ENCODE results near the gene FNDC1. TPM values are rescaled to one million over a fixed set of nuclear protein-coding genes. Genes with fewer than 3 reads are reported as not detected.

FNDC1 gene
- total RNA-seq, 1 donor from 2014 or later: not detected

DNA sequence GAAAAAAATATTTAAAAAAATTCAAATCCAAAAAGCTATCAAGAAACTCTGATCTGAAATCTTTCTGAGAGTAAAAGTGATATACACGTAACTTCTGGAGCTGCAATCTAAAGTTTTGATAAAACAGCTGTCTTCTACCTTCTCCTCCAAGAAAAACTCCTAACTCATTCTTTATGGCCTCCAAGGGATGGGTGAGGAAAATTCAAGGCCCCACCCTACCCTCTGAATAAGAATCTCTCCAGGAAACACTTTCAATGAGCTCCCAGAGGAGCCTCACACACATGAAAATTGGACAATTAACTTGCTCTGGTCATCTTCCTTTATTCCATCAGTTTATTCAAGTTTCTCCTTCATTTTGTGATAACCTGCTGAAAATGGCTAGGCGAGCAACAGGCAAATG lies 93.4 kb downstream of the FNDC1 start:
- Histone ChIP-seq H3K36me3 (no peaks in the 10 kb centered on the region), H3K4me1 (no peaks in the 10 kb centered on the region), H3K4me3 (no peak overlapping the region), H3K9me3 (ENCODE audit: low read depth) (no peaks in the 10 kb centered on the region), H4K20me1 (ENCODE audit: low read depth) (no peaks in the 10 kb centered on the region), H2AFZ (replicated peaks) (no peak overlapping the region), H3K27ac (no peak overlapping the region), H3K79me2 (ENCODE audit: low read depth) (no peaks in the 10 kb centered on the region), H3K4me2 (no peak overlapping the region), H3K9ac (no peak overlapping the region), H3F3A (ENCODE audit: low read depth) (no peaks in the 10 kb centered on the region), H3K27me3 (no peaks in the 10 kb centered on the region)
- Mint-ChIP-seq H3K27ac (no peak overlapping the region), H3K27me3 (ENCODE audit: insufficient read depth, low read depth) (no peaks in the 10 kb centered on the region), H3K36me3 (no peaks in the 10 kb centered on the region), H3K4me3 (no peak overlapping the region), H3K9me3 (no peaks in the 10 kb centered on the region), H3K4me1 (no peaks in the 10 kb centered on the region)
- DNase-seq (ENCODE audit: low spot score): no peak
- no peak for TF ChIP-seq EZH2 (IDR thresholded peaks at IDR 0.05)
- no peak for TF ChIP-seq EZH2phosphoT487 (IDR thresholded peaks at IDR 0.05)
- TF ChIP-seq, protein P1, sequence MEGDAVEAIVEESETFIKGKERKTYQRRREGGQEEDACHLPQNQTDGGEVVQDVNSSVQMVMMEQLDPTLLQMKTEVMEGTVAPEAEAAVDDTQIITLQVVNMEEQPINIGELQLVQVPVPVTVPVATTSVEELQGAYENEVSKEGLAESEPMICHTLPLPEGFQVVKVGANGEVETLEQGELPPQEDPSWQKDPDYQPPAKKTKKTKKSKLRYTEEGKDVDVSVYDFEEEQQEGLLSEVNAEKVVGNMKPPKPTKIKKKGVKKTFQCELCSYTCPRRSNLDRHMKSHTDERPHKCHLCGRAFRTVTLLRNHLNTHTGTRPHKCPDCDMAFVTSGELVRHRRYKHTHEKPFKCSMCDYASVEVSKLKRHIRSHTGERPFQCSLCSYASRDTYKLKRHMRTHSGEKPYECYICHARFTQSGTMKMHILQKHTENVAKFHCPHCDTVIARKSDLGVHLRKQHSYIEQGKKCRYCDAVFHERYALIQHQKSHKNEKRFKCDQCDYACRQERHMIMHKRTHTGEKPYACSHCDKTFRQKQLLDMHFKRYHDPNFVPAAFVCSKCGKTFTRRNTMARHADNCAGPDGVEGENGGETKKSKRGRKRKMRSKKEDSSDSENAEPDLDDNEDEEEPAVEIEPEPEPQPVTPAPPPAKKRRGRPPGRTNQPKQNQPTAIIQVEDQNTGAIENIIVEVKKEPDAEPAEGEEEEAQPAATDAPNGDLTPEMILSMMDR (IDR thresholded peaks at IDR 0.05): no peak

DNA sequence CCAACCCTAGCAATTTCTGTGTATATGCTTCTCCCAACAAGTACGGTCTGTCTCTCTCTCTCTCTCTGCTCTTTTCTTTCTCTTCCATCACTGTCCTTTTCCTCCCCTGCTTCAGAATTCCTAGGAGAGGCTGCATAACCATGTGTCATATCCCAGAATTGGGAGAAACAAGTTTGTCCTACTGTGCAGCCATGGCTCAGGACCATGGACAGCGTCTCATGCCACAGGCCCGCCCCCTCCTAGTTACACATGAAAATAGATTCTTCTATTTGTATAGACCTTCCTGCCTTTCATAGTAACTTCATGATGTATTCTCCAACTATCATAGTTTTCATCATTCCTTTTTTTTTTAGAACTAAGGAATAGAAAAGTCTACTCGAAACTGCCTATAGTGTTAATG lies 98.0 kb downstream of the FNDC1 start:
- Mint-ChIP-seq H3K9me3 (no peaks in the 10 kb centered on the region), H3K36me3 (no peaks in the 10 kb centered on the region), H3K4me1 (no peaks in the 10 kb centered on the region), H3K4me3 (no peak overlapping the region), H3K27ac (no peak overlapping the region), H3K27me3 (ENCODE audit: insufficient read depth, low read depth) (no peaks in the 10 kb centered on the region)
- H3K9me3 ChIP-seq (ENCODE audit: low read depth): no peaks in the 10 kb centered on the region
- no peaks in the 10 kb centered on the region for H3K4me1 ChIP-seq
- no peaks in the 10 kb centered on the region for H3K79me2 ChIP-seq (ENCODE audit: low read depth)
- H3K4me2 ChIP-seq: no peak overlapping the region
- H2AFZ ChIP-seq (replicated peaks): no peak overlapping the region
- H4K20me1 ChIP-seq (ENCODE audit: low read depth): no peaks in the 10 kb centered on the region
- no peak overlapping the region for H3K27ac ChIP-seq
- TF ChIP-seq, protein P1 (IDR thresholded peaks at IDR 0.05): no peak
- TF ChIP-seq EZH2 (IDR thresholded peaks at IDR 0.05) (no peak), EZH2phosphoT487 (IDR thresholded peaks at IDR 0.05) (no peak)
- no peaks in the 10 kb centered on the region for H3K27me3 ChIP-seq
- no peaks in the 10 kb centered on the region for H3F3A ChIP-seq (ENCODE audit: low read depth)
- H3K9ac ChIP-seq: no peak overlapping the region
- H3K4me3 ChIP-seq: no peak overlapping the region
- H3K36me3 ChIP-seq: no peaks in the 10 kb centered on the region
- peak; percentile 74 for DNase-seq (ENCODE audit: low spot score)

DNA sequence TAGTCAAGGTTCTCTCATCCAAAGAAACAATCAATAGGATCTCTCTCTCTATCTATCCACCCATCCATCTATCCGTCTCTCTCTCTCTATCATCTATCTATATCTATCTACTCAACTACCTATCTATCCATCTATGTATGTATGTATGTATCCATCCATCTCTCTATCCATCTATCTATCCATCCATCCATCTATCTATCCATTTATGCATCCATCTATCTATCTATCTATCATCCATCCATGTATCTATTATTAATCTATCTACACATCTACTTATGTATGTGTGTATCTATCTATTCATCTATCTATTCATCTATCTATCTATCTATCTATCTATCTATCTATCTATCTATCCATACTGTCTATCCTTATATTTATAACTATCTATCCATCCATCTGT lies 99.3 kb downstream of the FNDC1 start:
- Histone ChIP-seq H3K27ac (no peak overlapping the region), H3K9me3 (ENCODE audit: low read depth) (no peaks in the 10 kb centered on the region), H3K9ac (no peak overlapping the region), H4K20me1 (ENCODE audit: low read depth) (no peaks in the 10 kb centered on the region), H3F3A (ENCODE audit: low read depth) (no peaks in the 10 kb centered on the region), H3K27me3 (no peaks in the 10 kb centered on the region), H3K4me3 (no peak overlapping the region), H3K4me2 (no peak overlapping the region), H3K36me3 (no peaks in the 10 kb centered on the region), H2AFZ (replicated peaks) (no peak overlapping the region), H3K4me1 (no peaks in the 10 kb centered on the region), H3K79me2 (ENCODE audit: low read depth) (no peaks in the 10 kb centered on the region)
- DNase-seq (ENCODE audit: low spot score): no peak
- no peak overlapping the region for H3K4me3 Mint-ChIP-seq
- H3K27me3 Mint-ChIP-seq (ENCODE audit: insufficient read depth, low read depth): peaks cover 2% of the 10 kb centered on the region
- H3K27ac Mint-ChIP-seq: no peak overlapping the region
- H3K36me3 Mint-ChIP-seq: no peaks in the 10 kb centered on the region
- H3K9me3 Mint-ChIP-seq: no peaks in the 10 kb centered on the region
- TF ChIP-seq, protein P1 (IDR thresholded peaks at IDR 0.05): no peak
- no peak for TF ChIP-seq EZH2phosphoT487 (IDR thresholded peaks at IDR 0.05)
- TF ChIP-seq EZH2 (IDR thresholded peaks at IDR 0.05): no peak
- no peaks in the 10 kb centered on the region for H3K4me1 Mint-ChIP-seq

All from neural progenitor cell (in vitro differentiated cells).